ENCODE results near the gene MAPK12. TPM values are rescaled to one million over a fixed set of nuclear protein-coding genes. Genes with fewer than 3 reads are reported as not detected.

The MAPK12 gene
- total RNA-seq, 2 experiments from 2014 or later = 1.2 to 1.3 TPM

GRCh38 chr22:50307890-50308596 lies 46.6 kb upstream of the MAPK12 start:
- peaks cover 0 to 18% of the 10 kb centered on the region in 2 experiments for H3K9me3 ChIP-seq (ENCODE audit: control insufficient read depth in 1 of 2, insufficient read depth in 1 of 2, low read length in 2 of 2)
- H3K4me1 Mint-ChIP-seq (ENCODE audit: low read depth) = no peaks in the 10 kb centered on the region
- no peak overlapping the region for H3K27ac ChIP-seq (ENCODE audit: low read depth in 1 of 2, low read length in 2 of 2)
- intact Hi-C loops (cut with DNase I, micrococcal nuclease) = no loop called here
- no peaks in the 10 kb centered on the region for H3K9me3 Mint-ChIP-seq
- H3K4me1 ChIP-seq (ENCODE audit: insufficient read depth, low read length) = peaks cover 18% of the 10 kb centered on the region
- ChIA-PET CTCF (no interaction called here), POLR2A (no interaction called here)
- H3K36me3 ChIP-seq (ENCODE audit: insufficient read depth, low read length) = peaks cover 2% of the 10 kb centered on the region
- no peak overlapping the region for H3K27ac Mint-ChIP-seq
- peaks cover 20% of the 10 kb centered on the region for H3K27me3 Mint-ChIP-seq
- ATAC-seq (ENCODE audit: poor library complexity) (no peak), DNase-seq (no peak)
- no peaks in the 10 kb centered on the region for H3K36me3 Mint-ChIP-seq (ENCODE audit: low read depth)
- H3K4me3 ChIP-seq (ENCODE audit: low read length) = no peak overlapping the region
- TF ChIP-seq CTCF (IDR thresholded peaks at IDR 0.05) = no peak
- H3K4me3 Mint-ChIP-seq = no peak overlapping the region
- H3K27me3 ChIP-seq (ENCODE audit: control insufficient read depth in 1 of 2, insufficient read depth in 2 of 2, low read length in 2 of 2) = peaks cover 30 to 38% of the 10 kb centered on the region in 2 experiments

- H3K9me3 Mint-ChIP-seq = no peaks in the 10 kb centered on the region
- ChIA-PET POLR2A (no interaction called here), CTCF (no interaction called here)
- H3K4me1 Mint-ChIP-seq (ENCODE audit: low read depth) = no peaks in the 10 kb centered on the region
- ATAC-seq (ENCODE audit: poor library complexity) (peak; percentile 49), DNase-seq (peak in 4 of 14 experiments; percentile 13 to 61 (median 38))
- peaks cover 16% of the 10 kb centered on the region for H3K4me1 ChIP-seq (ENCODE audit: insufficient read depth, low read length)
- intact Hi-C loops (cut with DNase I, micrococcal nuclease) = no loop called here
- H3K27me3 Mint-ChIP-seq = peaks cover 27% of the 10 kb centered on the region
- peak within 1 kb of the TSS; percentile 45 for H3K4me3 ChIP-seq (ENCODE audit: low read length)
- H3K27ac Mint-ChIP-seq = no peak within 1 kb of the TSS
- no peaks in the 10 kb centered on the region for H3K36me3 Mint-ChIP-seq (ENCODE audit: low read depth)
- no peak within 1 kb of the TSS for H3K27ac ChIP-seq (ENCODE audit: low read depth in 1 of 2, low read length in 2 of 2)
- no peak for TF ChIP-seq CTCF (IDR thresholded peaks at IDR 0.05)
- peaks cover 34 to 42% of the 10 kb centered on the region in 2 experiments for H3K27me3 ChIP-seq (ENCODE audit: control insufficient read depth in 1 of 2, insufficient read depth in 2 of 2, low read length in 2 of 2)
- H3K36me3 ChIP-seq (ENCODE audit: insufficient read depth, low read length) = peaks cover 2% of the 10 kb centered on the region
- no peak within 1 kb of the TSS for H3K4me3 Mint-ChIP-seq
- H3K9me3 ChIP-seq (ENCODE audit: control insufficient read depth in 1 of 2, insufficient read depth in 1 of 2, low read length in 2 of 2) = peaks cover 0 to 18% of the 10 kb centered on the region in 2 experiments
Measured at GRCh38 chr22:50306753-50307749, 45.6 kb upstream of the MAPK12 start, which contains the start of gene PLXNB2. TSS of gene PLXNB2 (minus strand) at chr22:50307646. CDS start at chr22:50290584, 17,062 bp downstream.

GRCh38 chr22:50305923-50306566 lies 44.6 kb upstream of the MAPK12 start:
- H3K27ac ChIP-seq (ENCODE audit: low read depth in 1 of 2, low read length in 2 of 2) = no peak overlapping the region

More at GRCh38 chr22:50305923-50306566, 44.6 kb upstream of the MAPK12 start:
- Mint-ChIP-seq H3K9me3 (no peaks in the 10 kb centered on the region), H3K27ac (no peak overlapping the region), H3K27me3 (peaks cover 28% of the 10 kb centered on the region), H3K4me3 (no peak overlapping the region), H3K36me3 (ENCODE audit: low read depth) (no peaks in the 10 kb centered on the region), H3K4me1 (ENCODE audit: low read depth) (no peaks in the 10 kb centered on the region)
- H3K4me1 ChIP-seq (ENCODE audit: insufficient read depth, low read length) = peaks cover 16% of the 10 kb centered on the region
- H3K27me3 ChIP-seq (ENCODE audit: control insufficient read depth in 1 of 2, insufficient read depth in 2 of 2, low read length in 2 of 2) = peaks cover 34 to 42% of the 10 kb centered on the region in 2 experiments
- ATAC-seq (ENCODE audit: poor library complexity) (no peak), DNase-seq (peak in 2 of 14 experiments; percentile 59 to 69)
- ChIA-PET CTCF (no interaction called here), POLR2A (no interaction called here)
- no peaks in the 10 kb centered on the region for H3K36me3 ChIP-seq (ENCODE audit: insufficient read depth, low read length)
- H3K4me3 ChIP-seq (ENCODE audit: low read length) = peak overlapping the region; percentile 45
- H3K9me3 ChIP-seq (ENCODE audit: control insufficient read depth in 1 of 2, insufficient read depth in 1 of 2, low read length in 2 of 2) = peaks cover 0 to 18% of the 10 kb centered on the region in 2 experiments
- no peak for TF ChIP-seq CTCF (IDR thresholded peaks at IDR 0.05)
- intact Hi-C loops (cut with DNase I, micrococcal nuclease) = no loop called here
